ENCODE data around the gene NOL9. TPM values are rescaled to one million over a fixed set of nuclear protein-coding genes. Genes with fewer than 3 reads are reported as not detected.

The NOL9 gene
- total and polyA plus RNA-seq, 4 donors, result 3.4 to 29.4 (median 16.7) TPM

DNA sequence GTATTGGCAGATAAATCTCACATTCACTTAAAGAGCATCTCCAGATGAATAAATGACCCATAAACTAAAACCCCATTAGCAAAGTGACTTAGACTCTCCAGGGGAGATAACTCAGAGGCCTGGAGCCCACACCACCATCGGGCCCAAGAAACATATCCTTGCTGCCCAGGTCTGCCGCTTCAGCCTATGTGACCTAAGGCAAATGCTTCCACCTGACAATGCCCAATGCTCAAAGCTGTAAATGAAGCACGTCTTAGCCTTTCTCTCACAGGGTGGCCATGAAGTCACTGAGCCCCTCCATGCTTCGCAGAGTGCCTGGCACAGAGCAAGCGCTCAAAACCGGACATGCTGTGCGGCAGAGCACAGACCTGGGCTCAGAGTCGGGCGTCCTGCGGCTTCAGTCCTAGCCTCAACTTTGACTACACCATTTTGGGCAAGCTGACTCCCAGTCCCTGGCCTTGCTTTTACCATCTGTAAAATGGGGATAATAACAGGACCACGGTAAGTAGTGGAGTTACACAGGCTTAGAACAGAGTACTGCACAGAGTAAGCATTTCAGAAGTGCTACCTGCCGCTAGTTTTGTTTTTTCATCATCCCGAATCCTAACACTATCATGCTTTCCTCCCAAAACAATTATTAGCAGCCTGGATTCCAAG is 23.7 kb downstream of the NOL9 start:
- H3K9me3 ChIP-seq (ENCODE audit: control insufficient read depth in 4 of 4, insufficient read depth in 3 of 4, low read length in 3 of 4), result no peaks in the 10 kb centered on the region
- ATAC-seq (ENCODE audit: insufficient read depth, low FRiP score) (no peak), DNase-seq (no peak)
- H3K36me3 ChIP-seq (ENCODE audit: control insufficient read depth in 4 of 4, insufficient read depth in 4 of 4, low read length in 4 of 4), result peaks cover 39 to 50% (median 43%) of the 10 kb centered on the region in 4 donors
- WGBS, 2 donors, result 96 to 97% methylated on average over 13 of the region's 13 CpGs
- no peak overlapping the region for H3K27ac ChIP-seq (ENCODE audit: low read depth in 1 of 2, low read length in 1 of 2)
- H3K9ac ChIP-seq (ENCODE audit: insufficient read depth in 1 of 2, low read length in 2 of 2), result no peak overlapping the region
- H3K4me3 ChIP-seq, result no peak overlapping the region
- no peak for TF ChIP-seq CTCF (IDR thresholded peaks at IDR 0.05; ENCODE audit: control extremely low read depth, extremely low read depth)
- no peaks in the 10 kb centered on the region for H3K27me3 ChIP-seq (ENCODE audit: control insufficient read depth in 3 of 3, insufficient read depth in 3 of 3, low read length in 2 of 3)
- no peaks in the 10 kb centered on the region for H3K4me1 ChIP-seq (ENCODE audit: control insufficient read depth in 5 of 5, insufficient read depth in 5 of 5, low read length in 5 of 5)

DNA sequence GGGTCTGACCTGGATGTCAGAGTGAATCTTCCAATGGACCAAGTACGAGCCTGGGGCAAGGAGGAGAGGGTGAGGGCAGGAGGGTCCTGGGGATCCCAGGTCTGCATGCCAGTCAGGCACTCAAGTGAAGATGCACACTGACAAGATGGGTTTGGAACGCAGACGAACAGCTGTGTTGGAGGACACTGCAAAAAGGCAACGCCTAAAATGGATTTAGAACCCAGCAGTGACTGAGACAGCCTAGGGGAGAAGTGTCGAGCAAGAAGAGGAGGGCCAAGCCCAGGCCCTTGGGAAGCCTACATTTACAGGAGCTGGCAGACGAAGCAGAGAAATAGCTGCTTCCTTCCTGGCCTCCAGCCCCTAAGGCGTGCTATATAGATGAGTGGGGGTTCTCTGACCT is 25.8 kb downstream of the NOL9 start:
- no peak overlapping the region for H3K4me3 ChIP-seq
- no peak overlapping the region for H3K27ac ChIP-seq (ENCODE audit: low read depth in 1 of 2, low read length in 1 of 2)
- no peak for TF ChIP-seq CTCF (IDR thresholded peaks at IDR 0.05; ENCODE audit: control extremely low read depth, extremely low read depth)
- 90 to 94% methylated on average over 7 of the region's 7 CpGs for WGBS, 2 donors
- no peaks in the 10 kb centered on the region for H3K9me3 ChIP-seq (ENCODE audit: control insufficient read depth in 4 of 4, insufficient read depth in 3 of 4, low read length in 3 of 4)
- no peaks in the 10 kb centered on the region for H3K4me1 ChIP-seq (ENCODE audit: control insufficient read depth in 5 of 5, insufficient read depth in 5 of 5, low read length in 5 of 5)
- H3K9ac ChIP-seq (ENCODE audit: insufficient read depth in 1 of 2, low read length in 2 of 2), result no peak overlapping the region
- DNase-seq, result no peak
- no peak for ATAC-seq (ENCODE audit: insufficient read depth, low FRiP score)
- H3K36me3 ChIP-seq (ENCODE audit: control insufficient read depth in 4 of 4, insufficient read depth in 4 of 4, low read length in 4 of 4), result peaks cover 38 to 47% (median 40%) of the 10 kb centered on the region in 4 donors
- H3K27me3 ChIP-seq (ENCODE audit: control insufficient read depth in 3 of 3, insufficient read depth in 3 of 3, low read length in 2 of 3), result no peaks in the 10 kb centered on the region

DNA sequence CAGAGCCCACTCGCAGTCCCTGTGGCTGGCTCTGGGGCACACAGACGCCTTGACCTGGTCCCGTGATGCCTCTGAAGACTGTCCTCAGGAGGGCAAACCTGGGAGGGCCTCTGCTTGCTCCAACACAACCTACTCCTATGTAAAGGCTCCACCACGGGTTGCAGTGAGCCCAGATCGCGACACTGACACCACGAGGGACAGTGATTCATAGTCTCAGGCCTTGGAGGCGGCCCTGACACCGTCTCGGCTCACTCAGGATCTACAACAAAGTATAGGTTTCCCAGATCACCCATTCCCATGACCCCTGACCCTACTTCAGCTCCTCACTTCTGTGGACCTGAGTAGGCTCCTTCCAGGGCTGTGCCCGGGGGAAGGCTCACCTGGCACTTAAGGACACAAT is 28.0 kb downstream of the NOL9 start:
- Histone ChIP-seq H3K36me3 (ENCODE audit: control insufficient read depth in 4 of 4, insufficient read depth in 4 of 4, low read length in 4 of 4) (peaks cover 20 to 32% (median 25%) of the 10 kb centered on the region in 4 donors), H3K27me3 (ENCODE audit: control insufficient read depth in 3 of 3, insufficient read depth in 3 of 3, low read length in 2 of 3) (no peaks in the 10 kb centered on the region), H3K27ac (ENCODE audit: low read depth in 1 of 2, low read length in 1 of 2) (no peak overlapping the region), H3K9ac (ENCODE audit: insufficient read depth in 1 of 2, low read length in 2 of 2) (no peak overlapping the region), H3K4me3 (no peak overlapping the region), H3K9me3 (ENCODE audit: control insufficient read depth in 4 of 4, insufficient read depth in 3 of 4, low read length in 3 of 4) (no peaks in the 10 kb centered on the region), H3K4me1 (ENCODE audit: control insufficient read depth in 5 of 5, insufficient read depth in 5 of 5, low read length in 5 of 5) (no peaks in the 10 kb centered on the region)
- DNase-seq, result no peak
- no peak for TF ChIP-seq CTCF (IDR thresholded peaks at IDR 0.05; ENCODE audit: control extremely low read depth, extremely low read depth)
- 85 to 89% methylated on average over 11 of the region's 11 CpGs for WGBS, 2 donors
- ATAC-seq (ENCODE audit: insufficient read depth, low FRiP score), result no peak

- no peak for ATAC-seq (ENCODE audit: insufficient read depth, low FRiP score)
- H3K9ac ChIP-seq (ENCODE audit: insufficient read depth in 1 of 2, low read length in 2 of 2), result no peak overlapping the region
- H3K9me3 ChIP-seq (ENCODE audit: control insufficient read depth in 4 of 4, insufficient read depth in 3 of 4, low read length in 3 of 4), result no peaks in the 10 kb centered on the region
- DNase-seq, result peak in 1 of 3 donors; percentile 15
- H3K27me3 ChIP-seq (ENCODE audit: control insufficient read depth in 3 of 3, insufficient read depth in 3 of 3, low read length in 2 of 3), result no peaks in the 10 kb centered on the region
- peaks cover 10 to 21% (median 16%) of the 10 kb centered on the region in 4 donors for H3K36me3 ChIP-seq (ENCODE audit: control insufficient read depth in 4 of 4, insufficient read depth in 4 of 4, low read length in 4 of 4)
- WGBS, 2 donors, result 42 to 61% methylated on average over 6 of the region's 6 CpGs
- no peak overlapping the region for H3K27ac ChIP-seq (ENCODE audit: low read depth in 1 of 2, low read length in 1 of 2)
- peaks cover 0 to 14% (median 0%) of the 10 kb centered on the region in 5 donors for H3K4me1 ChIP-seq (ENCODE audit: control insufficient read depth in 5 of 5, insufficient read depth in 5 of 5, low read length in 5 of 5)
- no peak for TF ChIP-seq CTCF (IDR thresholded peaks at IDR 0.05; ENCODE audit: control extremely low read depth, extremely low read depth)
- no peak overlapping the region for H3K4me3 ChIP-seq
Observed at GRCh38 chr1:6523566-6523965, 30.7 kb downstream of the NOL9 start.

Measured in lung (tissue), 12 donors.